H1 (cell line): ENCODE data around the gene FRK. TPM values are rescaled to one million over a fixed set of nuclear protein-coding genes. Genes with fewer than 3 reads are reported as not detected.

ENCODE experiments used
- CTCF ChIA-PET: fragments of 300-600 bp; sonication (Branson Sonifier 250); formaldehyde crosslinking; loops from one replicate; lab custom pipeline; 2021; ENCODE audit not compliant: partially characterized antibody; lab: Charles Lee
- POLR2A ChIA-PET: fragments of 300-600 bp; sonication (Branson Sonifier 250); formaldehyde crosslinking; loops from one replicate; lab custom pipeline; 2021; ENCODE audit warnings: inconsistent platforms; ENCODE audit not compliant: partially characterized antibody; lab: Charles Lee
- DNase-seq, 2 experiments: peaks; one replicate each; pipeline versions ENCODE4 v3.0.0 to v3.0.0-alpha.2; 2010 to 2022; ENCODE audit warnings: low spot score in 2 of 2, low read depth in 1 of 2, mixed read lengths in 1 of 2
- FAIRE-seq: peaks from 2 replicates; lab custom pipeline; 2011; peaks lifted over from hg19 to GRCh38; lab: Jason Lieb, UNC
- H2AFZ ChIP-seq: 2 replicates; pipeline ENCODE4 v1.8.1; 2012; ENCODE audit warnings: low read length, inconsistent platforms
- H2AK5ac ChIP-seq: 2 replicates; pipeline ENCODE4 v1.6.1; 2013; ENCODE audit warnings: low read depth, low read length
- H2BK120ac ChIP-seq: replicated peaks from 2 replicates; pipeline ENCODE3; 2013; ENCODE audit warnings: low read depth, low read length, inconsistent platforms
- H2BK12ac ChIP-seq: 2 replicates; pipeline ENCODE4 v1.6.1; 2013; ENCODE audit warnings: low read depth, low read length
- H2BK15ac ChIP-seq: 2 replicates; pipeline ENCODE4 v1.6.1; 2013; ENCODE audit warnings: low read length
- H2BK20ac ChIP-seq: 2 replicates; pipeline ENCODE4 v1.6.1; 2013; ENCODE audit warnings: low read length
- H2BK5ac ChIP-seq: 2 replicates; pipeline ENCODE4 v1.6.1; 2013; ENCODE audit warnings: low read depth, low read length
- H3K14ac ChIP-seq: 2 replicates; pipeline ENCODE4 v1.6.1; 2013; ENCODE audit warnings: inconsistent platforms; ENCODE audit not compliant: insufficient read length
- H3K18ac ChIP-seq: 2 replicates; pipeline ENCODE4 v1.6.1; 2013; ENCODE audit warnings: low read length; ENCODE audit errors: extremely low read depth
- H3K23ac ChIP-seq: 2 replicates; pipeline ENCODE4 v1.6.1; 2013; ENCODE audit warnings: inconsistent platforms; ENCODE audit not compliant: insufficient read length
- H3K23me2 ChIP-seq: 2 replicates; pipeline ENCODE4 v1.6.1; 2013; ENCODE audit warnings: low read depth, low read length
- H3K27ac ChIP-seq: 2 replicates; pipeline ENCODE4 v1.6.1; 2011; ENCODE audit warnings: low read depth, low read length, inconsistent platforms
- H3K27me3 ChIP-seq, 4 experiments: replicated peaks in 1 of 4; 1 replicate in 1 of 4; 2 replicates in 3 of 4; pipeline versions ENCODE4 v1.6.1 to v1.8.1; 2011 to 2013; ENCODE audit warnings: low read length in 3 of 4, mild to moderate bottlenecking in 3 of 4, inconsistent platforms in 2 of 4, mixed read lengths in 2 of 4, moderate library complexity in 1 of 4; ENCODE audit not compliant: control insufficient read depth in 3 of 4, insufficient read depth in 3 of 4; ENCODE audit errors: extremely low read depth in 1 of 4
- H3K36me3 ChIP-seq, 4 experiments: 2 replicates each; pipeline versions ENCODE4 v1.6.1 to v1.8.1; 2011 to 2013; ENCODE audit warnings: mild to moderate bottlenecking in 4 of 4, low read length in 3 of 4, moderate library complexity in 2 of 4, control low read depth in 1 of 4, inconsistent platforms in 1 of 4; ENCODE audit not compliant: insufficient read depth in 4 of 4, control insufficient read depth in 2 of 4
- H3K4ac ChIP-seq: replicated peaks from 2 replicates; pipeline ENCODE3; 2013; ENCODE audit warnings: low read length, low read depth, mixed read lengths, inconsistent platforms; ENCODE audit not compliant: insufficient read length
- H3K4me1 ChIP-seq, 4 experiments: replicated peaks in 1 of 4; 1 replicate in 1 of 4; 2 replicates in 3 of 4; pipeline versions ENCODE4 v1.6.1 to v1.8.1; 2011 to 2013; ENCODE audit warnings: low read length in 3 of 4, inconsistent platforms in 2 of 4, mixed read lengths in 1 of 4; ENCODE audit not compliant: insufficient read depth in 4 of 4, control insufficient read depth in 3 of 4
- H3K4me2 ChIP-seq, 2 experiments: 2 replicates each; pipeline versions ENCODE4 v1.6.1 to v1.8.1; 2011 to 2013; ENCODE audit warnings: low read depth in 2 of 2, low read length in 2 of 2, control low read depth in 1 of 2, inconsistent platforms in 1 of 2, mild to moderate bottlenecking in 1 of 2; ENCODE audit not compliant: insufficient read depth in 1 of 2
- H3K4me3 ChIP-seq, 4 experiments: fragments of 200-600, 300-600 bp in 1 of 4; sonication (generic), shearing (Covaris generic), sonication (Bioruptor Twin) in 1 of 4; 2 replicates each; pipeline versions ENCODE4 v1.5.1 to v1.8.1; 2011 to 2016; ENCODE audit warnings: low read length in 4 of 4, low read depth in 3 of 4, control low read depth in 2 of 4, inconsistent platforms in 2 of 4, mild to moderate bottlenecking in 2 of 4, mixed read lengths in 1 of 4, moderate library complexity in 1 of 4; ENCODE audit not compliant: insufficient read depth in 2 of 4; ENCODE audit errors: extremely low read depth in 1 of 4
- H3K56ac ChIP-seq: replicated peaks from 2 replicates; pipeline ENCODE3; 2013; ENCODE audit warnings: low read depth, mild to moderate bottlenecking, mixed read lengths, low read length, inconsistent platforms; ENCODE audit not compliant: insufficient read length
- H3K79me1 ChIP-seq: 2 replicates; pipeline ENCODE4 v1.6.1; 2013; ENCODE audit warnings: low read depth, low read length, control low read depth
- H3K79me2 ChIP-seq, 2 experiments: 2 replicates each; pipeline versions ENCODE4 v1.6.1 to v1.8.1; 2012 to 2013; ENCODE audit warnings: low read length in 2 of 2, mild to moderate bottlenecking in 2 of 2, inconsistent platforms in 1 of 2; ENCODE audit not compliant: insufficient read depth in 2 of 2, control insufficient read depth in 1 of 2
- H3K9ac ChIP-seq, 4 experiments: replicated peaks in 1 of 4; 1 replicate in 1 of 4; 2 replicates in 3 of 4; pipeline versions ENCODE4 v1.6.1 to v1.8.1; 2011 to 2013; ENCODE audit warnings: low read depth in 3 of 4, low read length in 3 of 4, control low read depth in 2 of 4, mild to moderate bottlenecking in 2 of 4, moderate library complexity in 2 of 4, inconsistent platforms in 1 of 4; ENCODE audit errors: extremely low read depth in 1 of 4
- H3K9me3 ChIP-seq, 2 experiments: 2 replicates each; pipeline versions ENCODE4 v1.6.1 to v1.8.1; 2012 to 2013; ENCODE audit warnings: mild to moderate bottlenecking in 2 of 2, moderate library complexity in 2 of 2, control low read depth in 1 of 2, inconsistent platforms in 1 of 2, low read depth in 1 of 2, low read length in 1 of 2, mixed read lengths in 1 of 2; ENCODE audit not compliant: insufficient read depth in 2 of 2
- H4K20me1 ChIP-seq, 2 experiments: replicated peaks in 1 of 2; 2 replicates each; pipeline versions ENCODE3 to v1.8.1; 2011 to 2013; ENCODE audit warnings: inconsistent platforms in 2 of 2, low read length in 2 of 2, mild to moderate bottlenecking in 1 of 2; ENCODE audit not compliant: insufficient read depth in 2 of 2, control insufficient read depth in 1 of 2
- H4K5ac ChIP-seq: 2 replicates; pipeline ENCODE4 v1.6.1; 2013; ENCODE audit warnings: low read length, low read depth, mixed read lengths, inconsistent platforms; ENCODE audit not compliant: insufficient read length
- H4K8ac ChIP-seq: 2 replicates; pipeline ENCODE4 v1.8.0; 2013; ENCODE audit warnings: mild to moderate bottlenecking, moderate library complexity, low read length, inconsistent platforms; ENCODE audit not compliant: insufficient read depth; ENCODE audit errors: extremely low read depth
- H4K91ac ChIP-seq: replicated peaks from 2 replicates; pipeline ENCODE3; 2013; ENCODE audit warnings: low read length, mixed read lengths, inconsistent platforms; ENCODE audit not compliant: insufficient read length
- CHD1 ChIP-seq: IDR thresholded peaks from 2 replicates; pipeline ENCODE4 v1.6.1; 2012; ENCODE audit warnings: low read depth, low read length, improper control_type of control experiment
- CREB1 ChIP-seq: IDR thresholded peaks from 2 replicates; pipeline ENCODE4 v1.6.1; 2012; ENCODE audit warnings: inconsistent platforms
- GTF2F1 ChIP-seq: IDR thresholded peaks from 2 replicates; pipeline ENCODE4 v1.6.1; 2012; ENCODE audit warnings: low read depth, low read length, improper control_type of control experiment, borderline replicate concordance
- HDAC6 ChIP-seq: IDR thresholded peaks from one replicate; pipeline ENCODE4 v1.7.1; 2012; ENCODE audit warnings: low read depth, mild to moderate bottlenecking, inconsistent platforms, low read length, moderate library complexity
- KDM1A ChIP-seq: fragments of 200-600, 300-600 bp; sonication (generic); IDR thresholded peaks from 2 replicates; pipeline ENCODE4 v1.7.1; 2016; ENCODE audit warnings: mild to moderate bottlenecking, low read length, borderline replicate concordance
- TBP ChIP-seq: IDR thresholded peaks from 2 replicates; pipeline ENCODE4 v1.6.1; 2011; ENCODE audit warnings: low read depth, low read length, improper control_type of control experiment
- WGBS, 2 experiments: shearing (Covaris generic) in 1 of 2; methylation state at CpG; one replicate each; pipeline versions ENCODE4 v1.1.6 to v1.1.7; 2013 to 2015; ENCODE audit warnings: low lambda C conversion rate in 2 of 2, mixed read lengths in 2 of 2, inconsistent platforms in 1 of 2, low coverage in 1 of 2, missing lambda C conversion rate in 1 of 2; ENCODE audit not compliant: insufficient replicate concordance in 2 of 2, insufficient coverage in 1 of 2, insufficient read length in 1 of 2; ENCODE audit errors: extremely low coverage in 1 of 2, missing lambda C conversion rate in 1 of 2; 5-methylcytosine and 5-hydroxymethylcytosine counted together
- polyA plus RNA-seq, 7 experiments: library from polyadenylated mRNA; depleted of rRNA in 3 of 7; stranded (reverse) in 5 of 7; unstranded in 2 of 7; fragments of >200 nt in 5 of 7; fragments of 200-250 nt in 2 of 7; gene quantifications; 1 replicate in 5 of 7; 2 replicates in 1 of 7; 4 replicates in 1 of 7; pipeline versions ENCODE4 v1.2.1 to v1.2.3, GENCODE V29; 2011 to 2013; ENCODE audit warnings: missing spikeins in 2 of 7, mixed read lengths in 2 of 7
- total RNA-seq: library from RNA; stranded (reverse); fragmentation: NEBNext Ultra II Directional; extraction: Animal tissue kit (Norgen Biotek cat#: 25700); gene quantifications from 2 replicates; pipeline ENCODE4 v1.2.1, GENCODE V29; 2021

Gene FRK
- total and polyA plus RNA-seq, 2 of the 8 experiments (the other 6 are each of a cell fraction or from before 2014, with no cell fraction given), result 0.11 to 0.24 TPM

- no peaks in the 10 kb centered on the region for H3K9me3 ChIP-seq
- POLR2A ChIA-PET, result no interaction called here
- no peak overlapping the region for H3K23ac ChIP-seq
- H3K79me1 ChIP-seq, result no peaks in the 10 kb centered on the region
- no peaks in the 10 kb centered on the region for H3K36me3 ChIP-seq
- TF ChIP-seq CHD1 (no peak), TBP (no peak), GTF2F1 (no peak), HDAC6 (no peak), KDM1A (no peak), CREB1 (no peak)
- TF ChIP-seq, all 59 proteins: peak for 0
- no peak overlapping the region for H2BK15ac ChIP-seq
- H3K4me1 ChIP-seq, result no peaks in the 10 kb centered on the region
- WGBS, 2 experiments, result 84% methylated on average over 2 of the region's 2 CpGs; no CpG with 5 or more reads in 1 of the 2 experiments
- H3K56ac ChIP-seq, result no peak overlapping the region
- H3K4me2 ChIP-seq, result no peak overlapping the region
- no peak overlapping the region for H2BK20ac ChIP-seq
- FAIRE-seq (no peak), DNase-seq (no peak)
- H3K23me2 ChIP-seq, result no peaks in the 10 kb centered on the region
- H2BK12ac ChIP-seq, result no peak overlapping the region
- CTCF ChIA-PET, result interaction anchor here (0.6 to 1.3 kb wide), 3 partner anchors 29 to 387 kb away, joined by 3 to 5 read pairs (median 3); no protein-coding TSS in a partner anchor
- H4K91ac ChIP-seq, result no peak overlapping the region
- no peak overlapping the region for H2BK120ac ChIP-seq
- H3K27me3 ChIP-seq, result no peaks in the 10 kb centered on the region
- no peak overlapping the region for H2AK5ac ChIP-seq
- no peaks in the 10 kb centered on the region for H4K20me1 ChIP-seq
- H3K4ac ChIP-seq, result no peak overlapping the region
- H3K79me2 ChIP-seq, result no peaks in the 10 kb centered on the region
- no peak overlapping the region for H3K27ac ChIP-seq
- H3K14ac ChIP-seq, result no peak overlapping the region
- no peak overlapping the region for H2AFZ ChIP-seq
- H3K9ac ChIP-seq, result no peak overlapping the region
- H4K8ac ChIP-seq, result no peak overlapping the region
- H3K18ac ChIP-seq, result no peak overlapping the region
- no peak overlapping the region for H3K4me3 ChIP-seq
- no peak overlapping the region for H4K5ac ChIP-seq
- H2BK5ac ChIP-seq, result no peak overlapping the region
These were observed 78.2 kb downstream of the FRK start for GRCh38 chr6:115982453-115982852.
